SK-N-SH (cell line): ENCODE measurements around the gene TLR3. TPM values are rescaled to one million over a fixed set of nuclear protein-coding genes. Genes with fewer than 3 reads are reported as not detected.

Source experiments
- CTCF ChIA-PET: fragments of 300-600, 350-600 bp; formaldehyde crosslinking; extraction: SDS; loops from one replicate; lab custom pipeline; 2021; lab: Yijun Ruan, JAX
- POLR2A ChIA-PET: fragments of 350-600 bp; sonication (Branson Sonifier 250); formaldehyde crosslinking; extraction: SDS; loops from one replicate; lab custom pipeline; 2020; ENCODE audit warnings: antibody characterized with exemption, inconsistent platforms; lab: Yijun Ruan, JAX
- DNase-seq: peaks from one replicate; pipeline ENCODE4 v3.0.0; 2012
- H2AFZ ChIP-seq: fragments of 200-600 bp; sonication (generic); 2 replicates; pipeline ENCODE4 v1.8.1; 2016; ENCODE audit warnings: antibody characterized with exemption, mild to moderate bottlenecking, low read depth
- H3F3A ChIP-seq: fragments of 200-600 bp; sonication (generic); replicated peaks from 2 replicates; pipeline ENCODE3; 2016; ENCODE audit warnings: antibody characterized with exemption, mild to moderate bottlenecking; ENCODE audit not compliant: insufficient read depth
- H3K27ac ChIP-seq, 2 experiments: fragments of 200-500 bp in 1 of 2; fragments of 200-600 bp in 1 of 2; sonication (Bioruptor generic) in 1 of 2; sonication (generic), shearing (Covaris generic) in 1 of 2; 2 replicates each; pipeline versions ENCODE4 v1.5.1 to v1.6.1; 2014 to 2016; ENCODE audit warnings: low read depth in 2 of 2, inconsistent platforms in 1 of 2, low read length in 1 of 2, mild to moderate bottlenecking in 1 of 2, mixed read lengths in 1 of 2
- H3K27me3 ChIP-seq: fragments of 200-600 bp; sonication (generic), shearing (Covaris generic); 2 replicates; pipeline ENCODE4 v1.6.1; 2016; ENCODE audit warnings: mixed run types; ENCODE audit not compliant: insufficient read depth
- H3K36me3 ChIP-seq, 2 experiments: fragments of 200-500 bp in 1 of 2; fragments of 200-600 bp in 1 of 2; sonication (Bioruptor generic) in 1 of 2; sonication (generic) in 1 of 2; replicated peaks in 1 of 2; 2 replicates each; pipeline versions ENCODE3 to v1.5.1; 2014 to 2016; ENCODE audit warnings: low read length in 1 of 2, mild to moderate bottlenecking in 1 of 2; ENCODE audit not compliant: insufficient read depth in 2 of 2, control insufficient read depth in 1 of 2
- H3K4me1 ChIP-seq, 2 experiments: fragments of 200-500 bp in 1 of 2; fragments of 200-600 bp in 1 of 2; sonication (Bioruptor generic) in 1 of 2; sonication (generic), shearing (Covaris generic) in 1 of 2; 2 replicates each; pipeline versions ENCODE4 v1.5.1 to v1.6.1; 2014 to 2016; ENCODE audit warnings: low read depth in 1 of 2, low read length in 1 of 2, mixed run types in 1 of 2; ENCODE audit not compliant: insufficient read depth in 2 of 2, control insufficient read depth in 1 of 2
- H3K4me2 ChIP-seq: fragments of 200-600 bp; sonication (generic), shearing (Covaris generic); 2 replicates; pipeline ENCODE4 v1.6.1; 2017; ENCODE audit warnings: mixed run types
- H3K4me3 ChIP-seq, 2 experiments: fragments of 200-500 bp in 1 of 2; fragments of 200-600 bp in 1 of 2; sonication (Bioruptor generic) in 1 of 2; sonication (generic), shearing (Covaris generic) in 1 of 2; 2 replicates each; pipeline versions ENCODE4 v1.5.1 to v1.8.1; 2014 to 2016; ENCODE audit warnings: low read depth in 2 of 2, inconsistent platforms in 1 of 2, low read length in 1 of 2, mild to moderate bottlenecking in 1 of 2, mixed read lengths in 1 of 2, moderate library complexity in 1 of 2
- H3K79me2 ChIP-seq: fragments of 200-600 bp; sonication (generic); 2 replicates; pipeline ENCODE4 v1.8.1; 2017; ENCODE audit warnings: mild to moderate bottlenecking; ENCODE audit not compliant: insufficient read depth
- H3K9ac ChIP-seq: fragments of 200-600 bp; sonication (generic); 2 replicates; pipeline ENCODE4 v1.6.1; 2017; ENCODE audit warnings: mixed run types
- H3K9me2 ChIP-seq: fragments of 200-600 bp; sonication (generic); 2 replicates; pipeline ENCODE4 v1.6.1; 2017; ENCODE audit warnings: mixed run types
- H3K9me3 ChIP-seq: fragments of 200-600 bp; sonication (generic); 2 replicates; pipeline ENCODE4 v1.6.1; 2017; ENCODE audit warnings: mixed run types, mild to moderate bottlenecking, moderate library complexity
- H4K20me1 ChIP-seq: fragments of 200-600 bp; sonication (generic); 2 replicates; pipeline ENCODE4 v1.6.1; 2017; ENCODE audit warnings: mild to moderate bottlenecking, mixed run types; ENCODE audit not compliant: insufficient read depth
- CHD2 ChIP-seq: fragments of 150-350 bp; IDR thresholded peaks from 2 replicates; pipeline ENCODE4 v1.6.1; 2018; ENCODE audit warnings: low read length; ENCODE audit not compliant: partially characterized antibody
- EP300 ChIP-seq, 2 experiments: IDR thresholded peaks; 2 replicates each; pipeline versions ENCODE4 v1.4.0 to v1.6.1; 2012; ENCODE audit warnings: borderline replicate concordance in 1 of 2, low read depth in 1 of 2, low read length in 1 of 2
- EZH2phosphoT487 ChIP-seq: fragments of 200-600 bp; sonication (generic); IDR thresholded peaks from 2 replicates; pipeline ENCODE4 v1.6.1; 2017; ENCODE audit warnings: low read depth, mixed run types, mild to moderate bottlenecking, antibody characterized with exemption, moderate library complexity, borderline replicate concordance
- FOSL2 ChIP-seq: IDR thresholded peaks from 2 replicates; pipeline ENCODE4 v1.4.0; 2012; ENCODE audit warnings: low read depth, mild to moderate bottlenecking, moderate library complexity, borderline replicate concordance
- FOXJ3 ChIP-seq: sonication (generic); formaldehyde crosslinking; IDR thresholded peaks from 2 replicates; pipeline ENCODE4 v1.5.1; 2020; ENCODE audit warnings: mild to moderate bottlenecking, missing genetic modification reagents
- GATA2 ChIP-seq: sonication (generic); formaldehyde crosslinking; IDR thresholded peaks from 2 replicates; pipeline ENCODE4 v1.5.0; 2020; ENCODE audit warnings: mild to moderate bottlenecking, missing genetic modification reagents
- IRF3 ChIP-seq: fragments of 150-350 bp; IDR thresholded peaks from 2 replicates; pipeline ENCODE4 v1.6.1; 2016; ENCODE audit warnings: mild to moderate bottlenecking, low read depth, low read length
- JUND ChIP-seq: IDR thresholded peaks from 2 replicates; pipeline ENCODE4 v1.4.0; 2012
- MAX ChIP-seq: IDR thresholded peaks from 2 replicates; pipeline ENCODE4 v1.4.0; 2012; ENCODE audit warnings: low read depth
- MXI1 ChIP-seq: IDR thresholded peaks from 2 replicates; pipeline ENCODE4 v1.6.1; 2012; ENCODE audit warnings: mild to moderate bottlenecking, low read depth, low read length, improper control_type of control experiment
- NRF1 ChIP-seq: IDR thresholded peaks from 2 replicates; pipeline ENCODE4 v1.6.1; 2012; ENCODE audit warnings: low read depth, mild to moderate bottlenecking, low read length
- PBX3 ChIP-seq: IDR thresholded peaks from 2 replicates; pipeline ENCODE4; 2012
- POLR2AphosphoS5 ChIP-seq: IDR thresholded peaks from 2 replicates; pipeline ENCODE4 v1.6.1; 2012; ENCODE audit warnings: low read depth, low read length
- RAD21 ChIP-seq: IDR thresholded peaks from 2 replicates; pipeline ENCODE4 v1.6.1; 2012; ENCODE audit warnings: mild to moderate bottlenecking, low read length
- RCOR1 ChIP-seq: fragments of 150-350 bp; IDR thresholded peaks from 2 replicates; pipeline ENCODE4 v1.6.1; 2017; ENCODE audit warnings: antibody characterized with exemption, low read length
- RFX5 ChIP-seq: IDR thresholded peaks from 2 replicates; pipeline ENCODE4 v1.6.1; 2012; ENCODE audit warnings: mild to moderate bottlenecking, improper control_type of control experiment, low read length
- SIN3A ChIP-seq: IDR thresholded peaks from 2 replicates; pipeline ENCODE4 v1.6.1; 2012; ENCODE audit warnings: low read depth, mild to moderate bottlenecking, low read length, moderate library complexity, borderline replicate concordance
- SMC3 ChIP-seq: IDR thresholded peaks from 2 replicates; pipeline ENCODE4 v1.6.1; 2012; ENCODE audit warnings: low read depth, low read length, improper control_type of control experiment
- TAF1 ChIP-seq: IDR thresholded peaks from 2 replicates; pipeline ENCODE4 v1.6.1; 2012; ENCODE audit warnings: low read depth, mild to moderate bottlenecking, low read length, moderate library complexity, borderline replicate concordance
- USF2 ChIP-seq: fragments of 150-350 bp; IDR thresholded peaks from 2 replicates; pipeline ENCODE4 v1.6.1; 2017; ENCODE audit warnings: antibody characterized with exemption, low read length, low read depth, borderline replicate concordance
- WGBS: methylation state at CpG from one replicate; pipeline ENCODE4 v1.1.6; 2017; ENCODE audit warnings: low lambda C conversion rate; 5-methylcytosine and 5-hydroxymethylcytosine counted together
- polyA plus RNA-seq, 3 experiments: library from polyadenylated mRNA; depleted of rRNA; stranded (reverse); fragments of >200 nt; gene quantifications; 2 replicates each; pipeline ENCODE4 v1.2.3, GENCODE V29; 2012

The TLR3 gene
- polyA plus RNA-seq, 1 of the 3 experiments (the other 2 are of a cell fraction), result 0.51 TPM

GRCh38 chr4:186116697-186117096 lies 47.7 kb downstream of the TLR3 start:
- no peak for TF ChIP-seq RFX5
- TF ChIP-seq MAX, result no peak
- no peak for TF ChIP-seq FOXJ3 (CRISPR knock-in tag)
- TF ChIP-seq JUND, result no peak
- TF ChIP-seq EP300 (IDR thresholded peaks at IDR 0.05; ENCODE audit: borderline replicate concordance in 1 of 2, low read depth in 1 of 2, low read length in 1 of 2), result no peak
- TF ChIP-seq EZH2phosphoT487, result no peak
- TF ChIP-seq FOSL2, result no peak
- TF ChIP-seq IRF3, result no peak
- no peak for TF ChIP-seq NRF1
- no peak for TF ChIP-seq SMC3
- no peak for TF ChIP-seq CHD2
- TF ChIP-seq, all 33 proteins: peak for 0
- H3K9me2 ChIP-seq, result no peaks in the 10 kb centered on the region

GRCh38 chr4:186118582-186118981 lies 49.6 kb downstream of the TLR3 start:
- Histone ChIP-seq H3K27ac (no peak overlapping the region), H3K36me3 (no peaks in the 10 kb centered on the region), H3K4me3 (no peak overlapping the region), H3K9me3 (no peaks in the 10 kb centered on the region), H3K4me1 (no peaks in the 10 kb centered on the region), H3K9ac (no peak overlapping the region), H2AFZ (no peak overlapping the region), H3F3A (no peaks in the 10 kb centered on the region), H3K9me2 (no peaks in the 10 kb centered on the region), H4K20me1 (no peaks in the 10 kb centered on the region), H3K4me2 (no peak overlapping the region), H3K27me3 (no peaks in the 10 kb centered on the region; the same call in 1 of the 2 replicates), H3K79me2 (no peaks in the 10 kb centered on the region)
- TF ChIP-seq MXI1 (no peak), FOSL2 (no peak), USF2 (no peak), RAD21 (no peak), RCOR1 (no peak), POLR2AphosphoS5 (no peak), GATA2 (CRISPR knock-in tag) (no peak), RFX5 (no peak), TAF1 (no peak), NRF1 (no peak), SIN3A (no peak), PBX3 (no peak)
- no peak for DNase-seq
- WGBS, result 56% methylated on average over 7 of the region's 7 CpGs
- POLR2A ChIA-PET, result no interaction called here
- CTCF ChIA-PET, result interaction anchor here (1.4 kb wide), 1 partner anchor 16 kb away, joined by 3 read pairs; no protein-coding TSS in a partner anchor

More at GRCh38 chr4:186116697-186117096, 47.7 kb downstream of the TLR3 start:
- Histone ChIP-seq H2AFZ (no peak overlapping the region), H3K4me1 (no peaks in the 10 kb centered on the region), H3K9ac (no peak overlapping the region), H3F3A (no peaks in the 10 kb centered on the region), H3K79me2 (no peaks in the 10 kb centered on the region), H3K27ac (no peak overlapping the region), H3K9me3 (no peaks in the 10 kb centered on the region), H3K36me3 (no peaks in the 10 kb centered on the region), H3K4me3 (no peak overlapping the region), H4K20me1 (no peaks in the 10 kb centered on the region), H3K27me3 (no peaks in the 10 kb centered on the region; the same call in 1 of the 2 replicates), H3K4me2 (no peak overlapping the region)
- WGBS, result 46% methylated on average over 2 of the region's 2 CpGs
- no peak for DNase-seq
- ChIA-PET POLR2A (no interaction called here), CTCF (no interaction called here)
